K562 treated with DMSO at 1 percent for 24 hours (cell line): ENCODE measurements around the gene FNDC5. TPM values are rescaled to one million over a fixed set of nuclear protein-coding genes. Genes with fewer than 3 reads are reported as not detected.

Source experiments
- total RNA-seq: library from RNA; unstranded; fragments of 300-600 nt; gene quantifications from 2 replicates; pipeline ENCODE4 v1.2.3, GENCODE V29; 2022; ENCODE audit warnings: low read depth; ENCODE audit not compliant: insufficient read depth

The FNDC5 gene
- total RNA-seq, result not detected in 2 replicates

GRCh38 chr1:32870615-32871363, at the start of gene FNDC5:
FNDC5 (minus strand) TSS chr1:32870912.

DNA sequence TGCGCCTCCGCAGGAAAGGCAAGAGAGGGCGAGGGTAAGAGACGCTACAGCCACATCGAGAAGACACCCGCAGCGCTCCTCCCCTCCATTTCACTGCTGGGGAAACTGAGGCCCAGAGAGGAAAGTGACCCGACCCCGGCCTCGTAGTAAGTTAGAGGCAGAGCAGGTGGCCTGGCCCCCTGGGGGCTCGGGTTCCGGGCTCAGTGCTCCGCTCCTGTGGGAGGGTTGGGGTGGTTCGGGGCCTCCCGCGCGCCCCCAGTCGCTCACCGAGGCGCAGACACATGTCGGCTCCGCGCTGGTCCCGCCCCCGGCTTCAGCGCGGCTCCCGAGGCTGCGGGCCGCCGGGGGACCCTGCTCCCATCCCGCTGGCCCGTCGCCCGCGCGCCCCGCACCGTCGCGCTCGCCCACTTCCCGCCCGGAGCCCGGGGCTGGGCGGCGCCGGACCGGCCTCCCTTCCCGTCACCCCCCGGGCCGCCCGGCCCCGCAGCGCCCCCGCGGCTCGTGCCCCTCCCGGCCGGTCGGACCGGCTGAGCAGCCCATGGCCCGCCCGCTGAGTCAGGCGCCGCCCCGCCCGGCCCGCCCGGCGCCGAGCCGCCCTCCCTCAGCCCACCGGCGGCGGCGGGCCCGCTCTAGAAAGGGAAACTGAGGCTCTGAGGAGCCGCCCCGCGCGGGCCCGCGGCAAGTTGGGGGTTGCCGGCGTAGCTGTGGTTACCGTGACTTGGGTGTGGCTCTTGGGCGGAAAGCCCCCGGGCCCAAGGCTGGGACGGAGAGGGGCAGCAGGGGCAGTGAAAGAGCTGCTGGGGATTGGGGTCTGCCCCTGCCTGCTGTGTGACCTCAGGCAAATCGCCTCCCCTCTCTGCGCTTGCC, 30.5 kb upstream of the FNDC5 start, which contains the start of gene TMEM54:
Gene TMEM54, minus strand, starts transcription at position 434 of the 867 bp plus-strand sequence. Its CDS starts 151 bp downstream, at position 283.

GRCh38 chr1:32886004-32886827, 15.5 kb upstream of the FNDC5 start, which contains the start of gene HPCA:
HPCA (plus strand) TSS chr1:32886491; CDS start chr1:32888899, 2,408 bp downstream.

DNA sequence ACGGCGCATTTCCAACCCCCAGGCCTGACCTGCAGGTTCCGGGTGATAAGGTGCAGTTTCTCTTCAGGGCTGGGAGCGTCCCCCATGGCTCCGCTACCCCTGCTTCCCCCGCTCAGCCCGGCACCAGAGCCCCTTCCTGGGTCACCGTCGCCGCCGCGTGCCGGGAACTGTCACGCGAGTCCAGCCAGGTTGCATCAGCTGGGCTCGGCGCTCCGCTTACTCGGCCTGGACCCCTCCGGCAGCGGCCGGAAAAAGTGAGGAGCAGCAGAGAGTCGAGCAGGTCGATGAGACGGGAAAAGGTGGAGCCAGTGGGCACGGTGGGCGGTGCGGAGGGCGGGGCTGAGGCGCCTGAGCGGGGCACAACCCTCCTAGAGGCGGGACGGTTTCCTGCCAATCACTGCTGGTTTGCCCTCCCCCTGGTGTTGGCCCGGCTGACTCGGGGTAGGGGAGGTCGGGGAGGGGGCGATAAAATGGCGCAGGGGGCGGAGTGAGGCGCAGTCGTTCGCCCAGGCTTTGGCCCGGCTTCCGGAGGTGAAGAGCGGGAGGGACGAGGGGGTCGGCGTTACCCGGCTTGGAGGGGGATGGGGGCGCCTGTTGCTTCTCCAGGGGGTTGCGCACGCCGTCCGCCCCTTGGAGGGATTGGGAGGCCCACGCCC, 53.4 kb downstream of the FNDC5 start, which contains the start of the genes S100PBP and YARS1:
Gene S100PBP, plus strand, starts transcription at position 495 of the 656 bp plus-strand sequence. CDS start 8,447 bp downstream, outside the sequence.
Gene YARS1, minus strand, starts transcription at position 200 of the 656 bp plus-strand sequence. Its CDS starts 114 bp downstream, at position 86.

Other genes starting within 250 kb of the FNDC5 start
- gene ZBTB8OS, start 220.4 kb downstream of the FNDC5 start, total RNA-seq, result 42.8 and 47.1 TPM in 2 replicates
- gene RBBP4, start 219.7 kb downstream of the FNDC5 start, total RNA-seq, result 189 and 217 TPM in 2 replicates
- 0.45 and 1.2 TPM in 2 replicates for gene SYNC, start 168.1 kb downstream of the FNDC5 start, total RNA-seq
- gene YARS1, start 53.6 kb downstream of the FNDC5 start, total RNA-seq, result 355 and 357 TPM in 2 replicates
- gene S100PBP, start 53.3 kb downstream of the FNDC5 start, total RNA-seq, result 10.3 and 11.3 TPM in 2 replicates
- not detected in 2 replicates for gene HPCA, start 15.6 kb upstream of the FNDC5 start, total RNA-seq
- gene TMEM54, start 30.5 kb upstream of the FNDC5 start, total RNA-seq, result 54.7 and 78.5 TPM in 2 replicates
- gene RNF19B, start 93.9 kb upstream of the FNDC5 start, total RNA-seq, result 33.2 and 34.7 TPM in 2 replicates
- gene AK2, start 166.0 kb upstream of the FNDC5 start, total RNA-seq, result 175 and 184 TPM in 2 replicates
- gene AZIN2, start 210.2 kb upstream of the FNDC5 start, total RNA-seq, result 1.7 and 2.6 TPM in 2 replicates